Fibroblast of skin of left biceps (primary cell): ENCODE data around the gene GALT.

Experiments used
- DNase-seq, 2 experiments: peaks; one replicate each; pipeline ENCODE4 v3.0.0-alpha.2; 2013; ENCODE audit warnings: low read depth in 2 of 2

Gene GALT

DNA sequence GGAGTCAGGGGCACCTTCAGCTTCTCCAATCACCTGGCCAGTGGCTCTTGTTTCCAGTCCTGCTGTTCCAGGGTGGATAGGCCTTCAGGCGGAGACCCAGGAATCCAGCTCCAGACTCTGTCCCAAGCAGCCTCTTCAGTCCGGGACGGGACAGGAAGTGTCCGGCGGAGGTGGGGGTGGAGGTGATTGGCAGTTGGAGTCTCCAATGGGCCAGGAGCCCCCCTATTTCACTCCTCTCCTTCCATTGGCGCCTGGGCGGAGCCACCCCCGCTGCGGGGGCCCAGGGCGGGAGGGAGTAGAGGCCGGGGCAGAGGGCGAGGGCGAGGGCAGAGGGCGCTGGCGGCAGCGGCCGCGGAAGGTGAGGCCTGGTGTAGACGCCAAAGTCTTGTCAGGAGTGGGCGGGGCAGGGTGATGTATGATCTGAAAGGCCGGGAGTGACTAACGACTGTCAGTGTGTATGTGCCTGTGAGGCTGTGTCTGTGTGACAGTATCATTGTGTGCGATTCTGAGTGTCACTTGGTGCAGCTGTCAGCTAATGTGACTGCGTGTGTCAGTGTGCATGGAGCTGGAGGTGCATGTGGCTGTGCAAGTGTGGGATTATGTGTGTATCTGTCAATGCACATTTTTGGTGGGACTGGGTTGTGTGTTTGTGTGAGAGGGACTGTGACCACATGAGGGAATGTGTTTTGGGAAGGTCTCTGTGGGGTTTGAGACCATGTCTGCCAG is 5.6 kb downstream of the GALT start, which contains the start of gene IL11RA:
Gene IL11RA (plus strand): TSS at position 310 of the 726 bp plus-strand sequence. CDS start 3,033 bp downstream, outside the sequence.
- DNase-seq: no peak

GRCh38 chr9:34652602-34653000 is 6.1 kb downstream of the GALT start:
- DNase-seq: no peak

DNA sequence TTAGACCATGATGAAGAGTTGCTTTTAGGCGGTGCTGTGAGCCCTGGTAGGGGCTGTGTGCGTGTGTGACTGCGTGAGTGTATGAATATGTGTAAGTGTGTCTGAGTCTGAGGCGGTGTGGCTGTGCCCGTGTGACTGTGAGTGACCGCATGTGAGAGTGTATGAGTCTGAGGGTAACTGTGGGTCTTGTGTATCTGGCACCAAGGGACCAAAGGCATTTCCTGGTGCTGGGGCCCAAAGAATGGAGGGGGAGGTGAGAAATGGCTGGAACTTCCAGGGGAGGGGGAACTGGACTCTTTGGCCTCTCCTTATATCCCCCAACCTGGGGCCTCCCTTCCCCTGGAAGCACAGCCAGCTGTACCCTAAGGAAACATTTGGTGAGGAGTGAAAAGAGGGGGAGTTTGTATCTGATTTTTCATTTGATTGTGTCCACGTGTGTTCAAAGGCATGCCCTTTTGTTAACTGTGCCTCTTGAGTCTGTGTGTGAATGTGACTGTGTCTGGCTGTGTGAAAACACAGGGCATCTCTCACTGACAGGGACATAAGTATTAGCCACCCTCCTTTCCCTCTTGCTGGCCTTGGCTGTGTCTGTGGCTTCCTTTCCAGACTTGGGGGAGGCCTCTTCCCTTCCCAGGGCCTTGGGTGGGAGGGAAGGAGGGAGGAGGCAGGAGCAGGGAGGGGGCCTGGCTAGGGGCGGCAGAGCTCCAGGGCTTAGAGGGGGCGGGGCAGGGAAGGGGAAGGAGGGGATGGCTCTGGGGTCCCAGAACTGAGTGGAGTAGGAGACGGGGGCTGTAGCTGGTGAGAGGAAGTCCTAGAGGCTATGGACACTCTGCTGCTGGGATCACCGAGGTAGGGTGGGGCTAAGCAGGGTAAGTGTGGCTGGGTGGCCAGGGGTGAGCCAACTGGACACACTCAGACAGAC is 6.9 kb downstream of the GALT start:
- no peak for DNase-seq

GRCh38 chr9:34654323-34655051 is 8.0 kb downstream of the GALT start:
- DNase-seq: peak; percentile 76 to 78

GRCh38 chr9:34655394-34655793 is 8.9 kb downstream of the GALT start:
- no peak for DNase-seq

GRCh38 chr9:34656992-34657391 is 10.5 kb downstream of the GALT start:
- DNase-seq: no peak

- DNase-seq: no peak
Measured at GRCh38 chr9:34658461-34658860, 12.0 kb downstream of the GALT start.

GRCh38 chr9:34659592-34660253 is 13.2 kb downstream of the GALT start:
- no peak for DNase-seq

- DNase-seq: no peak
Measured at GRCh38 chr9:34662526-34663302, 16.2 kb downstream of the GALT start, which contains the start of gene CCL27. Gene CCL27, minus strand, starts transcription at chr9:34662657. Its CDS starts 24 bp downstream, at chr9:34662633.

GRCh38 chr9:34663303-34663605 is 16.8 kb downstream of the GALT start:
- no peak for DNase-seq

- no peak for DNase-seq
Measured at GRCh38 chr9:34664281-34665066, 18.0 kb downstream of the GALT start.

DNA sequence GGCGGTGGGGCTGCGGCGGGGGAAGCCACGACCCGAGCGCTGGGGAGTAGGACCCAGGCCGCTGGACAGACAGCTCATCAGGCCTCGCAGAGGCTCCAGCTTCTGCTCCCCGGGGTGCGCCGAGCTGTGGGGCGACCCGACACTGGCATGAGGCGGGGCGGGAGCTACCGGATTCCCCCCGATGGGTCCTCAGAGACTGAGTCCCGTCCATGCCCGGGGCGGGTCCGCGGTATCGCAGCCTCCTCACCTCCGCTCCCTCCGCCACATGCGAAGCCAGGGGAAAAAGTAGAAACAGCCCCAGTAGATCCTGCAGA is 18.5 kb downstream of the GALT start:
- no peak for DNase-seq

GRCh38 chr9:34665381-34666250 is 19.1 kb downstream of the GALT start:
- DNase-seq: peak; percentile 79 to 87

DNA sequence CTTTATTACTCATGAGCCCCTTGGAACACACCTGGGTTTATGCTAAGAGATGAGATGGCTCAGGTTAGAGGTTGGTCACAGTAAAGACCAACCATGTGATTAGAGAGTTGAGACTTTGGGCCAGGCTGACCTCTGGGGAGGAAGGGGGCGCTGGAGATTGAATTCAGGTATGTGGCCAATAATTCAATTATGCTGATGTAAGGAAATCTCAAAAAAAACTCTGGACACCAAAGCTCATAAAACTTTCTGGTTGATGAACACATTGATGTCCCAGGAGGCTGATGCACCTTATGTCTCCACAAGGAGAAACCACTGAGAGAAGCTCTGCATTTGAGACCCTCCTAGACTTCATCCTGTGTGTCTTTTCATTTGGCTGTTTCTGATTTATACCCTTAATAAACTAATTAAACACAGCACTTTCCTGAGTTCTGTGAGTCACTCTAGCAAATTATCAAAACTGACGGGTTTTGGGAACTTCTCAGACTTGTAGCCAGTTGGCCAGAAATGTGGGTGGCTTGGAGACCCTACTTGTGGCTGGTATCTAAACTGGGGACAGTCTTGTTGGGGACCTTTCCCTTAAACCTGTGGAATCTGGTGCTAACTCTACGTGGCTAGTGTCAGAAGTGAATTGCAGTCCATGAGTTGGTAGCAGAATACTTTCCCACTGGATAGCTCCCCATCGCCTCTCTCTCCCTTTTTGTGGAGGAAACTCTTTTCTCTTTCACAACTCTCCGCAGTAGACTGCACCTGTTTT is 23.5 kb downstream of the GALT start:
- no peak for DNase-seq

GRCh38 chr9:34671307-34671706 is 24.8 kb downstream of the GALT start:
- DNase-seq: no peak

DNA sequence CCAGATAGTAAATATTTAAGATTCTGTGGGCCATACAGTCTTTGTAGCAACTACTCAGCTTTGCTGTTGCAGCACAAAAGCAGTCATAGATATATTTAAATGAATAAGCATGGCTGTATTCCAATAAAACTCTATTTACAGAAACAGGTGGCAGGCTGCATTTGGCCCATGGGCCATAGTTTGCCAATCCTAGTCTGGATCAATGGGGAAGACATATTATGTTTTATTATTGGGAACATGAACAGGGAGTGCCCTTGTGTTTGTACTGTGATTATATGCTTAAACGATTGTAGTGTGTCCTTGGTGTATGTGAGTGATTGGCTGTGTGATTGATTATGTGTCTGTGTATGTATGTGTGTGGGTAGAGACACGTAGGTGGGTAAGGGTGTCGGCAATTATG is 28.0 kb downstream of the GALT start:
- no peak for DNase-seq

- DNase-seq: peak in 1 of 2 experiments; percentile 38
Measured at GRCh38 chr9:34675048-34675714, 28.7 kb downstream of the GALT start.

- DNase-seq: no peak
Measured at GRCh38 chr9:34675869-34676268, 29.4 kb downstream of the GALT start.
